ENCODE data around the gene ADARB2.

DNA sequence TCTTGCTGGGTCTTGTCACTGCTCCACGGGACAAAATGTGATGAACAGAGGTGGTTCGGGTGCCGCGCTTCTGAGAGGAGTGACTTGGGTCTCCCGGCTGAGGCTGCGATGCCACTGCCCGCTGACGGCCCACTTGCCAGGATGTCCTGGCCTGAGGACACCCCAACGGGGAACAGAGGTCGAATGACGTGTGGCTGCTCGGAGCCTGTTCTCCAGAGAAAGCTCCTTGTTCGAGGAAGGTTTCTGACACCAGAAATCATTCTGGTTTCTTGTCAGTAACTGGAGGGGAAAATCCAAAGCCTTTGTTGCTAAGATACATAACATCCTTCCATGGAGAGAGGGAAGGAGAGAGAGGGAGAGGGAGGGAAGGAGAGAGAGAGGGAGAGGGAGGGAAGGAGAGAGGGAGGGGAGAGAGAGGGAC is 444.7 kb downstream of the ADARB2 start:
- TF ChIP-seq CTCF (IDR thresholded peaks at IDR 0.05) (no peak), POLR2AphosphoS5 (IDR thresholded peaks at IDR 0.05) (no peak), EP300 (IDR thresholded peaks at IDR 0.05) (no peak)
